HepG2 (cell line): Measurements from ENCODE around the gene PGRMC2.

Experiments used
- CENPX ChIP-seq: sonication (generic); formaldehyde crosslinking; IDR thresholded peaks from 2 replicates; pipeline ENCODE4 v1.9.0; 2021; ENCODE audit warnings: mild to moderate bottlenecking, missing genetic modification reagents, moderate library complexity
- CTCF ChIP-seq: sonication (generic); formaldehyde crosslinking; IDR thresholded peaks from 2 replicates; pipeline ENCODE4 v1.5.0; 2020; ENCODE audit warnings: mild to moderate bottlenecking, missing genetic modification reagents, moderate library complexity
- POLR2A ChIP-seq, 2 experiments: IDR thresholded peaks; 2 replicates each; pipeline ENCODE4 v1.6.1; 2011; ENCODE audit warnings: low read depth in 2 of 2, low read length in 2 of 2, mild to moderate bottlenecking in 1 of 2, moderate library complexity in 1 of 2; ENCODE audit not compliant: insufficient read depth in 1 of 2
- RAD21 ChIP-seq: fragments of 450-650 bp; formaldehyde crosslinking; IDR thresholded peaks from 2 replicates; pipeline ENCODE4 v1.5.0; 2020; ENCODE audit warnings: mild to moderate bottlenecking
- TAF1 ChIP-seq: sonication (generic); formaldehyde crosslinking; IDR thresholded peaks from 2 replicates; pipeline ENCODE4 v1.4.0; 2020; ENCODE audit warnings: missing genetic modification reagents

GRCh38 chr4:128320656-128321055, 33.0 kb upstream of the PGRMC2 start:
- no peak for TF ChIP-seq TAF1 (CRISPR knock-in tag)
- no peak for TF ChIP-seq RAD21 (CRISPR knock-in tag)
- TF ChIP-seq POLR2A (IDR thresholded peaks at IDR 0.05; ENCODE audit: insufficient read depth in 1 of 2, low read depth in 2 of 2, low read length in 2 of 2), result no peak
- no peak for TF ChIP-seq CENPX (CRISPR knock-in tag)
- no peak for TF ChIP-seq CTCF (CRISPR knock-in tag)
